Measurements from ENCODE around the gene DDX27. TPM values are rescaled to one million over a fixed set of nuclear protein-coding genes. Genes with fewer than 3 reads are reported as not detected.

Gene DDX27
- total and polyA plus RNA-seq, 2 of the 13 experiments (the other 11 are each of a cell fraction or from before 2014, with no cell fraction given): 42.6 to 72.8 TPM

DNA sequence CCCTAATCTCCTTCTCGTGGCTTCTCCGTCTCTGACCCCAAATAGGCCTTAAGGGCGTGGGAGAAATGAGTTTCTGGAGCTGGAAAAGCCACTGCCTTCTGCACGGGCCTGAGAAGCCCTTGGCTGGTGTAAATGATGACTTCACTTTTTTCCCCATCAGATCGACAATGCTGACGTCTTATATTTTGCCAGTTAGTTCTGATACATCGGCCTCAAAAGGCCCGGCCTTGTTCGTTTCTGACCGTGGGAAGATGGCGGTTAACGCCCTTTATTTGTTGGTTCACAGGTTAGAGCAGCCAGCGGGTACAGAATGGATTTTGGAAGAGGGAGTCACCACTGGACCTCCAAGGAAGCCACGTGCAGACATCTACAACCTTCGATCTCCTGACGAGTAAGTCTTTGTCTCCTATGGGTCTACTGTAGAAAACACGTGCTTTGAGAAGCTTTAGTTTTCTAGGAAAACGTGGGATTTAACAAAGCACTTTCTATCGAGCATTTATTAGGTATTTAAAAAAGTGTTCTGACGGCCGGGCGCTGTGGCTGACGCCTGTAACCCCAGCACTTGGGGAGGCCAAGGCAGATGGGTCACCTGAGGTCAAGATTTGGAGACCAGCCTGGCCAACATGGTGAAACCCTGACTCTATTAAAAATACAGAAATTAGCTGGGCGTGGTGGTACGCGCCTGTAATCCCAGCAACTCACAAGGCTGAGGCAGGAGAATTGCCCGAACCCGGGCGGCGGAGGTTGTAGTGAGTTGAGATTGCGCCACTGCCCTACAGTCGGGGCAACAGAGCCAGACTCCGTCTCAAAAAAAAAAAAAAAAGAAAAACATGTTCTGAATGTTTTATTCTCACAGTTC is 59.8 kb downstream of the DDX27 start (continued):
- TF ChIP-seq, protein P1, sequence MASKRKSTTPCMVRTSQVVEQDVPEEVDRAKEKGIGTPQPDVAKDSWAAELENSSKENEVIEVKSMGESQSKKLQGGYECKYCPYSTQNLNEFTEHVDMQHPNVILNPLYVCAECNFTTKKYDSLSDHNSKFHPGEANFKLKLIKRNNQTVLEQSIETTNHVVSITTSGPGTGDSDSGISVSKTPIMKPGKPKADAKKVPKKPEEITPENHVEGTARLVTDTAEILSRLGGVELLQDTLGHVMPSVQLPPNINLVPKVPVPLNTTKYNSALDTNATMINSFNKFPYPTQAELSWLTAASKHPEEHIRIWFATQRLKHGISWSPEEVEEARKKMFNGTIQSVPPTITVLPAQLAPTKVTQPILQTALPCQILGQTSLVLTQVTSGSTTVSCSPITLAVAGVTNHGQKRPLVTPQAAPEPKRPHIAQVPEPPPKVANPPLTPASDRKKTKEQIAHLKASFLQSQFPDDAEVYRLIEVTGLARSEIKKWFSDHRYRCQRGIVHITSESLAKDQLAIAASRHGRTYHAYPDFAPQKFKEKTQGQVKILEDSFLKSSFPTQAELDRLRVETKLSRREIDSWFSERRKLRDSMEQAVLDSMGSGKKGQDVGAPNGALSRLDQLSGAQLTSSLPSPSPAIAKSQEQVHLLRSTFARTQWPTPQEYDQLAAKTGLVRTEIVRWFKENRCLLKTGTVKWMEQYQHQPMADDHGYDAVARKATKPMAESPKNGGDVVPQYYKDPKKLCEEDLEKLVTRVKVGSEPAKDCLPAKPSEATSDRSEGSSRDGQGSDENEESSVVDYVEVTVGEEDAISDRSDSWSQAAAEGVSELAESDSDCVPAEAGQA (IDR thresholded peaks at IDR 0.05; ENCODE audit: low read depth): no peak
- TF ChIP-seq, protein P1 (CRISPR knock-in tag; IDR thresholded peaks at IDR 0.05; ENCODE audit: borderline replicate concordance): 0 out of 2 replicates have a peak, but pooled peaks have one; percentile 47
- TF ChIP-seq, protein P2, sequence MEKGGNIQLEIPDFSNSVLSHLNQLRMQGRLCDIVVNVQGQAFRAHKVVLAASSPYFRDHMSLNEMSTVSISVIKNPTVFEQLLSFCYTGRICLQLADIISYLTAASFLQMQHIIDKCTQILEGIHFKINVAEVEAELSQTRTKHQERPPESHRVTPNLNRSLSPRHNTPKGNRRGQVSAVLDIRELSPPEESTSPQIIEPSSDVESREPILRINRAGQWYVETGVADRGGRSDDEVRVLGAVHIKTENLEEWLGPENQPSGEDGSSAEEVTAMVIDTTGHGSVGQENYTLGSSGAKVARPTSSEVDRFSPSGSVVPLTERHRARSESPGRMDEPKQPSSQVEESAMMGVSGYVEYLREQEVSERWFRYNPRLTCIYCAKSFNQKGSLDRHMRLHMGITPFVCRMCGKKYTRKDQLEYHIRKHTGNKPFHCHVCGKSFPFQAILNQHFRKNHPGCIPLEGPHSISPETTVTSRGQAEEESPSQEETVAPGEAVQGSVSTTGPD (CRISPR knock-in tag; IDR thresholded peaks at IDR 0.05): 0 out of 2 replicates have a peak, but pooled peaks have one; percentile 16
- TF ChIP-seq BORCS8-MEF2B (CRISPR knock-in tag; IDR thresholded peaks at IDR 0.05) (peak; percentile 8; the same call in 1 of the 2 replicates), PTBP1 (IDR thresholded peaks at IDR 0.05; ENCODE audit: low read depth, low read length, poor library complexity, severe bottlenecking) (peak; percentile 46), DNMT3B (CRISPR knock-in tag; conservative IDR thresholded peaks at IDR 0.05) (no peak), FOXJ3 (CRISPR knock-in tag; IDR thresholded peaks at IDR 0.05; ENCODE audit: borderline replicate concordance) (peak; percentile 61), TEAD3 (CRISPR knock-in tag; optimal IDR thresholded peaks at IDR 0.05; ENCODE audit: borderline replicate concordance) (no peak), ZUFSP (CRISPR knock-in tag; IDR thresholded peaks at IDR 0.05; ENCODE audit: borderline replicate concordance) (0 out of 2 replicates have a peak, but pooled peaks have one; percentile 67), HOXA9 (CRISPR knock-in tag; IDR thresholded peaks at IDR 0.05; ENCODE audit: borderline replicate concordance) (0 out of 2 replicates have a peak, but pooled peaks have one; percentile 16), THAP8 (CRISPR knock-in tag; IDR thresholded peaks at IDR 0.05; ENCODE audit: borderline replicate concordance) (0 out of 2 replicates have a peak, but pooled peaks have one; percentile 35), TAF1 (CRISPR knock-in tag; IDR thresholded peaks at IDR 0.05) (peak; percentile 63; the same call in 1 of the 2 replicates), ZNF747 (CRISPR knock-in tag; IDR thresholded peaks at IDR 0.05; ENCODE audit: borderline replicate concordance) (0 out of 2 replicates have a peak, but pooled peaks have one; percentile 45), ZNF703 (CRISPR knock-in tag; IDR thresholded peaks at IDR 0.05; ENCODE audit: borderline replicate concordance) (no peak; the same call in 1 of the 2 replicates)
- TF ChIP-seq, protein P3, sequence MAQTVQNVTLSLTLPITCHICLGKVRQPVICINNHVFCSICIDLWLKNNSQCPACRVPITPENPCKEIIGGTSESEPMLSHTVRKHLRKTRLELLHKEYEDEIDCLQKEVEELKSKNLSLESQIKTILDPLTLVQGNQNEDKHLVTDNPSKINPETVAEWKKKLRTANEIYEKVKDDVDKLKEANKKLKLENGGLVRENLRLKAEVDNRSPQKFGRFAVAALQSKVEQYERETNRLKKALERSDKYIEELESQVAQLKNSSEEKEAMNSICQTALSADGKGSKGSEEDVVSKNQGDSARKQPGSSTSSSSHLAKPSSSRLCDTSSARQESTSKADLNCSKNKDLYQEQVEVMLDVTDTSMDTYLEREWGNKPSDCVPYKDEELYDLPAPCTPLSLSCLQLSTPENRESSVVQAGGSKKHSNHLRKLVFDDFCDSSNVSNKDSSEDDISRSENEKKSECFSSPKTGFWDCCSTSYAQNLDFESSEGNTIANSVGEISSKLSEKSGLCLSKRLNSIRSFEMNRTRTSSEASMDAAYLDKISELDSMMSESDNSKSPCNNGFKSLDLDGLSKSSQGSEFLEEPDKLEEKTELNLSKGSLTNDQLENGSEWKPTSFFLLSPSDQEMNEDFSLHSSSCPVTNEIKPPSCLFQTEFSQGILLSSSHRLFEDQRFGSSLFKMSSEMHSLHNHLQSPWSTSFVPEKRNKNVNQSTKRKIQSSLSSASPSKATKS (CRISPR knock-in tag; IDR thresholded peaks at IDR 0.05): no peak
